Keratinocyte (primary cell): Measurements from ENCODE around the gene CFC1.
"Not testable (repeated sequence)": the region's sequence is repeated elsewhere in the genome, so short reads cannot be mapped to it uniquely, and the experiment has no call there.

Experiments
- CTCF ChIP-seq, 3 experiments: IDR thresholded peaks in 1 of 3; conservative IDR thresholded peaks in 1 of 3; optimal IDR thresholded peaks in 1 of 3; 2 replicates in 2 of 3; 3 replicates in 1 of 3; pipeline versions ENCODE3 to v1.5.1; 2011; ENCODE audit warnings: low read length in 3 of 3, mild to moderate bottlenecking in 3 of 3, moderate library complexity in 2 of 3, control low read depth in 1 of 3, inconsistent platforms in 1 of 3; ENCODE audit not compliant: insufficient read depth in 2 of 3; ENCODE audit errors: extremely low read depth in 1 of 3
- EZH2 ChIP-seq: IDR thresholded peaks from one replicate; pipeline ENCODE4 v1.6.1; 2012; ENCODE audit warnings: inconsistent platforms, mild to moderate bottlenecking, low read length, moderate library complexity

GRCh38 chr2:130542789-130543188 is 56.6 kb downstream of the CFC1 start:
- not testable (repeated sequence) for TF ChIP-seq CTCF (optimal IDR thresholded peaks at IDR 0.05 in 1 of 3, IDR thresholded peaks at IDR 0.05 in 1 of 3, conservative IDR thresholded peaks at IDR 0.05 in 1 of 3; ENCODE audit: extremely low read depth in 1 of 3, insufficient read depth in 2 of 3, low read length in 3 of 3); EZH2
